HepG2 (cell line): ENCODE data around the gene LRBA. TPM values are rescaled to one million over a fixed set of nuclear protein-coding genes. Genes with fewer than 3 reads are reported as not detected.

Experiments used
- DZIP1 ChIP-seq: sonication (generic); formaldehyde crosslinking; IDR thresholded peaks from 2 replicates; pipeline ENCODE4 v1.5.0; 2020; ENCODE audit warnings: mild to moderate bottlenecking, missing genetic modification reagents
- E2F5 ChIP-seq: sonication (generic); formaldehyde crosslinking; conservative IDR thresholded peaks from 2 replicates; pipeline ENCODE4 v1.4.0; 2020; ENCODE audit warnings: missing genetic modification reagents
- EHMT2 ChIP-seq: fragments of 200-600 bp; sonication (generic); IDR thresholded peaks from 2 replicates; pipeline ENCODE4 v1.7.0; 2017; ENCODE audit warnings: antibody characterized with exemption, low read depth, low read length, borderline replicate concordance
- KDM2A ChIP-seq: sonication (generic); formaldehyde crosslinking; IDR thresholded peaks from 2 replicates; pipeline ENCODE4 v1.4.0; 2020; ENCODE audit warnings: low read depth, missing genetic modification reagents, borderline replicate concordance
- PREB ChIP-seq: sonication (generic); formaldehyde crosslinking; IDR thresholded peaks from 2 replicates; pipeline ENCODE4 v1.4.0; 2020; ENCODE audit warnings: missing genetic modification reagents
- RFXANK ChIP-seq: IDR thresholded peaks from 2 replicates; pipeline ENCODE4 v1.6.1; 2016
- ZBTB39 ChIP-seq: sonication (generic); formaldehyde crosslinking; IDR thresholded peaks from 2 replicates; pipeline ENCODE4 v1.5.0; 2020; ENCODE audit warnings: missing genetic modification reagents
- ZNF563 ChIP-seq: sonication (generic); formaldehyde crosslinking; IDR thresholded peaks from 2 replicates; pipeline ENCODE4 v1.8.0; 2022; ENCODE audit warnings: mild to moderate bottlenecking, moderate library complexity, missing genetic modification reagents
- polyA plus RNA-seq, 8 experiments: library from polyadenylated mRNA; depleted of rRNA in 3 of 8; stranded (reverse) in 7 of 8; unstranded in 1 of 8; fragments of >200 nt; fragmentation: Illumina TruSeq in 4 of 8; extraction: Trizol in 4 of 8; gene quantifications; 2 replicates each; pipeline versions ENCODE4 v1.2.1 to v1.2.3, GENCODE V29; 2011 to 2016; ENCODE audit warnings: low read depth in 4 of 8, missing spikeins in 1 of 8, mixed read lengths in 1 of 8; ENCODE audit not compliant: insufficient read depth in 1 of 8
- total RNA-seq, 5 experiments: library from RNA; depleted of rRNA; stranded (reverse); fragments of >200 nt; fragmentation: Illumina TruSeq; extraction: Trizol; gene quantifications; 2 replicates each; pipeline ENCODE4 v1.2.3, GENCODE V29; 2016; ENCODE audit warnings: low read depth in 1 of 5

LRBA gene
- total and polyA plus RNA-seq, 2 of the 13 experiments (the other 11 are each of a cell fraction or from before 2014, with no cell fraction given), result 21.0 to 37.2 TPM

- no peak for TF ChIP-seq ZBTB39 (CRISPR knock-in tag)
- TF ChIP-seq KDM2A (CRISPR knock-in tag), result no peak
- TF ChIP-seq ZNF563, result no peak
- TF ChIP-seq E2F5 (CRISPR knock-in tag), result no peak
- TF ChIP-seq DZIP1 (CRISPR knock-in tag), result no peak
- TF ChIP-seq RFXANK (CRISPR knock-in tag), result no peak
- no peak for TF ChIP-seq EHMT2
- no peak for TF ChIP-seq PREB (CRISPR knock-in tag)
- TF ChIP-seq, all 625 proteins: peak for 0
These were observed 249.9 kb downstream of the LRBA start (continued) for GRCh38 chr4:150765216-150765615.
